Panc1 (cell line): ENCODE results near the gene CLIC4. TPM values are rescaled to one million over a fixed set of nuclear protein-coding genes. Genes with fewer than 3 reads are reported as not detected.

Experiments used
- ATAC-seq: fragments of 200-7000 bp; cut with Tn5 transposase; 2 replicates; pipeline ENCODE4 v1.9.1; 2020; ENCODE audit warnings: mild to moderate bottlenecking, moderate library complexity
- BruUV-seq: library from RNA; stranded (reverse); fragments of 400-500 nt; replicated peaks from 2 replicates; lab custom pipeline; 2021; lab: Mats Ljungman, UMichigan
- CTCF ChIA-PET: fragments of 300-600 bp; sonication (Branson Sonifier 250); formaldehyde crosslinking; loops from one replicate; lab custom pipeline; 2022; ENCODE audit warnings: antibody characterized with exemption; lab: Charles Lee
- POLR2A ChIA-PET: fragments of 300-600 bp; sonication (Branson Sonifier 250); formaldehyde crosslinking; loops from one replicate; lab custom pipeline; 2022; ENCODE audit warnings: antibody characterized with exemption; lab: Charles Lee
- DNase-seq: peaks from one replicate; pipeline ENCODE4 v3.0.0-alpha.2; 2010; ENCODE audit warnings: low read depth, low spot score
- H3K27ac ChIP-seq: 2 replicates; pipeline ENCODE4 v1.5.1; 2011; ENCODE audit warnings: mild to moderate bottlenecking, low read length, inconsistent platforms
- H3K27me3 ChIP-seq: fragments of 200-500 bp; sonication (Bioruptor generic); 2 replicates; pipeline ENCODE4 v1.6.0; 2014; ENCODE audit warnings: low read length, inconsistent platforms; ENCODE audit not compliant: control insufficient read depth, insufficient read depth
- H3K36me3 ChIP-seq: fragments of 200-500 bp; sonication (Bioruptor generic); 2 replicates; pipeline ENCODE4 v1.5.1; 2014; ENCODE audit warnings: inconsistent platforms, mild to moderate bottlenecking, low read length, moderate library complexity; ENCODE audit not compliant: control insufficient read depth, insufficient read depth
- H3K4me1 ChIP-seq: 2 replicates; pipeline ENCODE4 v1.5.1; 2011; ENCODE audit warnings: inconsistent platforms, mild to moderate bottlenecking, low read length, moderate library complexity; ENCODE audit not compliant: control insufficient read depth, insufficient read depth
- H3K4me3 ChIP-seq, 2 experiments: 2 replicates each; pipeline ENCODE4 v1.5.1; 2011 to 2012; ENCODE audit warnings: low read depth in 2 of 2, low read length in 2 of 2, mild to moderate bottlenecking in 2 of 2, inconsistent platforms in 1 of 2, moderate library complexity in 1 of 2
- H3K9me3 ChIP-seq: fragments of 200-500 bp; sonication (Bioruptor generic); 2 replicates; pipeline ENCODE4 v1.5.1; 2014; ENCODE audit warnings: low read depth, mild to moderate bottlenecking, inconsistent platforms, low read length, moderate library complexity; ENCODE audit not compliant: control insufficient read depth, insufficient read depth
- CTCF ChIP-seq: fragments of 450-650 bp; IDR thresholded peaks from 2 replicates; pipeline ENCODE4 v1.5.1; 2017; ENCODE audit warnings: mild to moderate bottlenecking
- POLR2AphosphoS5 ChIP-seq: IDR thresholded peaks from 2 replicates; pipeline ENCODE4 v1.6.1; 2012; ENCODE audit warnings: mild to moderate bottlenecking, low read depth, low read length, moderate library complexity
- SIN3A ChIP-seq: IDR thresholded peaks from 2 replicates; pipeline ENCODE4 v1.6.1; 2012; ENCODE audit warnings: low read depth, mild to moderate bottlenecking, low read length, moderate library complexity, borderline replicate concordance; ENCODE audit not compliant: insufficient read depth
- TCF7L2 ChIP-seq: IDR thresholded peaks from 2 replicates; pipeline ENCODE4 v1.6.1; 2011; ENCODE audit warnings: mild to moderate bottlenecking, low read depth, low read length, inconsistent platforms
- in situ Hi-C: cut with HindIII; loops from 2 replicates; pipeline ENCODE4 v1.10.0; 2016; ENCODE audit warnings: low sequenced_read_pairs, low pct_unique_long_range_greater_than_20kb
- intact Hi-C: fragments of 100-400 bp; cut with micrococcal nuclease; formaldehyde crosslinking; loops from one replicate; pipeline ENCODE4 v1.10.0; 2022; ENCODE audit not compliant: unreplicated experiment
- total RNA-seq: library from RNA; stranded (reverse); gene quantifications from one replicate; pipeline ENCODE4 v1.2.1, GENCODE V29; 2021; ENCODE audit not compliant: unreplicated experiment
- TF ChIP-seq, protein P1 (sequence below), 2 experiments: IDR thresholded peaks; 2 replicates each; pipeline ENCODE4 v1.6.1; 2011 to 2012; ENCODE audit warnings: low read depth in 2 of 2, control low read depth in 1 of 2, low read length in 1 of 2, mild to moderate bottlenecking in 1 of 2, moderate library complexity in 1 of 2; ENCODE audit not compliant: insufficient read depth in 1 of 2

The CLIC4 gene
- total RNA-seq, 1 experiment from 2014 or later = 123 TPM

GRCh38 chr1:24768873-24769605 is 23.8 kb downstream of the CLIC4 start:
- no peak for ATAC-seq
- Histone ChIP-seq H3K27me3 (no peaks in the 10 kb centered on the region), H3K4me1 (peaks cover 18% of the 10 kb centered on the region), H3K27ac (no peak overlapping the region), H3K36me3 (no peaks in the 10 kb centered on the region), H3K4me3 (no peak overlapping the region), H3K9me3 (no peaks in the 10 kb centered on the region)
- CTCF ChIA-PET = interaction anchor here (0.7 to 1.0 kb wide), 2 partner anchors 20 to 44 kb away, joined by 8 to 9 read pairs; no protein-coding TSS in a partner anchor
- no TSS peak for BruUV-seq
- TF ChIP-seq SIN3A (no peak), CTCF (no peak), POLR2AphosphoS5 (no peak), TCF7L2 (no peak)
- TF ChIP-seq, protein P1, sequence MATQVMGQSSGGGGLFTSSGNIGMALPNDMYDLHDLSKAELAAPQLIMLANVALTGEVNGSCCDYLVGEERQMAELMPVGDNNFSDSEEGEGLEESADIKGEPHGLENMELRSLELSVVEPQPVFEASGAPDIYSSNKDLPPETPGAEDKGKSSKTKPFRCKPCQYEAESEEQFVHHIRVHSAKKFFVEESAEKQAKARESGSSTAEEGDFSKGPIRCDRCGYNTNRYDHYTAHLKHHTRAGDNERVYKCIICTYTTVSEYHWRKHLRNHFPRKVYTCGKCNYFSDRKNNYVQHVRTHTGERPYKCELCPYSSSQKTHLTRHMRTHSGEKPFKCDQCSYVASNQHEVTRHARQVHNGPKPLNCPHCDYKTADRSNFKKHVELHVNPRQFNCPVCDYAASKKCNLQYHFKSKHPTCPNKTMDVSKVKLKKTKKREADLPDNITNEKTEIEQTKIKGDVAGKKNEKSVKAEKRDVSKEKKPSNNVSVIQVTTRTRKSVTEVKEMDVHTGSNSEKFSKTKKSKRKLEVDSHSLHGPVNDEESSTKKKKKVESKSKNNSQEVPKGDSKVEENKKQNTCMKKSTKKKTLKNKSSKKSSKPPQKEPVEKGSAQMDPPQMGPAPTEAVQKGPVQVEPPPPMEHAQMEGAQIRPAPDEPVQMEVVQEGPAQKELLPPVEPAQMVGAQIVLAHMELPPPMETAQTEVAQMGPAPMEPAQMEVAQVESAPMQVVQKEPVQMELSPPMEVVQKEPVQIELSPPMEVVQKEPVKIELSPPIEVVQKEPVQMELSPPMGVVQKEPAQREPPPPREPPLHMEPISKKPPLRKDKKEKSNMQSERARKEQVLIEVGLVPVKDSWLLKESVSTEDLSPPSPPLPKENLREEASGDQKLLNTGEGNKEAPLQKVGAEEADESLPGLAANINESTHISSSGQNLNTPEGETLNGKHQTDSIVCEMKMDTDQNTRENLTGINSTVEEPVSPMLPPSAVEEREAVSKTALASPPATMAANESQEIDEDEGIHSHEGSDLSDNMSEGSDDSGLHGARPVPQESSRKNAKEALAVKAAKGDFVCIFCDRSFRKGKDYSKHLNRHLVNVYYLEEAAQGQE (IDR thresholded peaks at IDR 0.05; ENCODE audit: insufficient read depth in 1 of 2, low read depth in 2 of 2, low read length in 1 of 2) = no peak
- intact Hi-C loops (no loop called here), in situ Hi-C loops (no loop called here)
- POLR2A ChIA-PET = no interaction called here
- DNase-seq = no peak

GRCh38 chr1:24769656-24770651 is 24.7 kb downstream of the CLIC4 start:
- BruUV-seq = no TSS peak
- Histone ChIP-seq H3K36me3 (no peaks in the 10 kb centered on the region), H3K27me3 (no peaks in the 10 kb centered on the region), H3K4me3 (no peak overlapping the region), H3K9me3 (no peaks in the 10 kb centered on the region), H3K27ac (no peak overlapping the region), H3K4me1 (peaks cover 15% of the 10 kb centered on the region)
- in situ Hi-C loops (no loop called here), intact Hi-C loops (no loop called here)
- TF ChIP-seq SIN3A = no peak
- no peak for TF ChIP-seq POLR2AphosphoS5
- TF ChIP-seq CTCF = no peak
- TF ChIP-seq, protein P1 (IDR thresholded peaks at IDR 0.05; ENCODE audit: insufficient read depth in 1 of 2, low read depth in 2 of 2, low read length in 1 of 2) = no peak
- TF ChIP-seq TCF7L2 = no peak
- ChIA-PET POLR2A (no interaction called here), CTCF (interaction anchor here (0.5 to 0.6 kb wide), 3 partner anchors 25 to 726 kb away, joined by 3 to 5 read pairs (median 3); partner anchors contain the start of gene CLIC4)
- no peak; the same call in 1 of the 2 replicates for ATAC-seq
- DNase-seq = no peak
